ENCODE measurements around the gene C1orf105. TPM values are rescaled to one million over a fixed set of nuclear protein-coding genes. Genes with fewer than 3 reads are reported as not detected.
A peak's percentile ranks its signal among the peaks of the same experiment; 100 is the strongest.
"Not testable (repeated sequence)": the region's sequence is repeated elsewhere in the genome, so short reads cannot be mapped to it uniquely, and the experiment has no call there.

Gene C1orf105
- total RNA-seq, 1 donor from 2014 or later = not detected

DNA sequence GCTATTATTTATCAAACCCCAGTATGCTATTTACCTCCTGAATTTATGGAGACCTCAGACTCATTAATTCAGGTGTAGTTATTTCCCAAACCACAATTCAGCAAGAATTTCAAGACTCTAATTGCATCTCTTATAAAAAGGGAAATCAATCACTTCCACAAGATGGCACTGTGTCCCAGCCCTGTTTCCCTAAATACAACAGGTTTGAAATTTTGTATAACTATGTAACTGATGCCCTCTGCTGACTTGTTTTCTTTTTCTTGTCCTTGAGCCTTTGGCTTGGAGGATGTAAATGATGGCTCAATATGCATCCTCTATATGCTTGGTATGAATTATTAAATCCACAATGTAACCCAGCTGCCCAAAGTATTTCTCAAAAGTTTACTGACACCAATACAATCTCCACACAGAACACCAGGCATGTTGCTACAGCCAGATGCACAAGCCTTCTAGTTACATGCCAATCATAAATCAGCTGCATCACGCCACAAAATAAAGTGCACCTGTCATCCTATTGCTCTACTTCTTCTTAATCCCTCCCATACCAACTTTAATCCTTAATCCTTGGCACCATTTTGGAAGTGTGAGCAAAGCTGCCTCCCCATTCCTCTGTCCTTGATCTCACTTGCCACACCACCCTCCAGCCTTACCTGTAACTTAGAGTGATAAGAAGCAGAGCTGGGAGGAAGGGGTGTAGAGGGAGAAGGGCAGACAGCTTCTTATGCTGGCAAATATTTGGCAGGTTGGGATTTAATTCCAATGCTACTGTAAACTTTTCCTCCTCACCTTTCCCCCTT lies 9.0 kb downstream of the C1orf105 start:
- peak; percentile 83 for DNase-seq

DNA sequence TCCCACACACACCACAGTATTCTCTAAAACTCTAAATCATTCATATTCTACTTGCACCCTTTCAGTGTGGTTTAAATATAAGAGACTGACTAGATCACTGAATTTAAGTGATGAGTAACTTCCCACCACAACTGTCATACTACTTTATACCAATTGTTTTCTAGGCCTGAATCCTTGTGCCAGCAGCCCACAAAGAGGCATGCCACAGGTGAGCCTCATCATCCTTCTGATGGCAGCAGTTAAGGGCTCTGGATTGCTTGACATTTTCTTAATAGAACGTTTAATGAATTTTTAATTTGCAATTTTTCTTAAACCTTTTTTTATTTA lies 9.6 kb downstream of the C1orf105 start:
- DNase-seq = no peak

DNA sequence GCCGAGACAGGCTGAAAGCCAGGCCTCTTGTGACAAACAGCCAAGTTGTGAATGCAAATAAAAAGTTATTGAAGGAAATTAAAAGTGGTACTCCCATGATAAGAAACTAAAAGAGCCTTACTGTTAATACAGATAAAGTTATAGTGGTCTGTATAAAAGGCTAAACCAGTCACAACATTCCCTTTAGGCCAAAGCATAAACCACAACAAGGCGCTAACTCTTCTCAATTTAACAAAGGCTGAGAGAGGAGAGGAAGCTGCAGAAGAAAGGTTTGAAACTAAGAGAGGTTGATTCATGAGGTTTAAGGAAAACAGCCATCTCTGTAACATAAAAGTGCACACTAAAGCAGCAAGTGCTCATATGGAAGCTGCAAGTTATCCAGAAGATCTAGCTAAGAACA lies 10.7 kb downstream of the C1orf105 start:
- DNase-seq = no peak

DNA sequence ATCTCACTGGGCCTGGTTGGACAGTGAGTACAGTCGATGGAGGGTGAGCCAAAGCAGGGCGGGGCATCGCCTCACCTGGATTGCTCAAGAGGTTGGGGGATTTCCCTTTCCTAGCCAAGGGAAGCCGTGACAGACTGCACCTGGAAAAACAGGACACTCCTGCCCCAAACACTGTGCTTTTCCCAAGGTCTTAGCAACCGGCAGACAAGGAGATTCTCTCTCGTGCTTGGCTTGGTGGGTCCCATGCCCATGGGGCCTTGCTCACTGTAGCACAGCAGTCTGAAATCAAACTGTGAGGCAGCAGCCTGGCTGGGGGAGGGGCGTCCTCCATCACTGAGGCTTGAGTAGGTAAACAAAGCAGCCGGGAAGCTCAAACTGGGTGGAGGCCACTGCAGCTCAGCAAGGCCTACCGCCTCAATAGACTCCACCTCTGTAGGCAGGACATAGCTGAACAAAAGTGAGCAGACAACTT lies 11.3 kb downstream of the C1orf105 start:
- DNase-seq = no peak

DNA sequence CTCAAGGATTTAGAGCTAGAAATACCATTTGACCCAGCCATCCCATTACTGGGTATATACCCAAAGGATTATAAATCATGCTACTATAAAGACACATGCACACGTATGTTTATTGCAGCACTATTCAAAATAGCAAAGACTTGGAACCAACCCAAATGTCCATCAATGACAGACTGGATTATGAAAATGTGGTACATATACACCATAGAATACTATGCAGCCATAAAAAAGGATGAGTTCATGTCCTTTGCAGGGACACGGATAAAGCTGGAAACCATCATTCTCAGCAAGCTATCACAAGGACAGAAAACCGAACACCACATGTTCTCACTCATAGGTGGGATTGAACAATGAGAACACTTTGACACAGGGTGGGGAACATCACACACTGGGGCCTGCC lies 16.7 kb downstream of the C1orf105 start:
- DNase-seq = not testable (repeated sequence)

DNA sequence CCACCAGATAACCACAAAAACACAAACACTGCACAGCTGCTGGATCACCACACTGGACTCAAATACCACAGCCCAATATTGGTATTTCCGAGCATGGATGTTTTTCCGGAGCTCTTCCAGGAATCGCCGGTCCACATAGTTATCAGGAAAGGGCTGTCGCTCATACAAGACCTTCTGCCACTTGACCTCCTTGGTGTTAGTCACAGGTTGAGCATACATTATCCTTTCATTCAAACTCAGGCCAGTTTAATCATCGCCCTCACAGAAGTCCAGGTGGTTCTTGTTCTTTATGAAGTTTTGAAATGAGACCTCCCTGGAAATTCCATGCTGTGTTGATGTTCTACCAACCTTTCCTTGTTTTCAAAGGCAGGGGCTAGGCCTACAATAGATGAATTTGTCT lies 21.9 kb downstream of the C1orf105 start:
- DNase-seq = peak; percentile 80

DNA sequence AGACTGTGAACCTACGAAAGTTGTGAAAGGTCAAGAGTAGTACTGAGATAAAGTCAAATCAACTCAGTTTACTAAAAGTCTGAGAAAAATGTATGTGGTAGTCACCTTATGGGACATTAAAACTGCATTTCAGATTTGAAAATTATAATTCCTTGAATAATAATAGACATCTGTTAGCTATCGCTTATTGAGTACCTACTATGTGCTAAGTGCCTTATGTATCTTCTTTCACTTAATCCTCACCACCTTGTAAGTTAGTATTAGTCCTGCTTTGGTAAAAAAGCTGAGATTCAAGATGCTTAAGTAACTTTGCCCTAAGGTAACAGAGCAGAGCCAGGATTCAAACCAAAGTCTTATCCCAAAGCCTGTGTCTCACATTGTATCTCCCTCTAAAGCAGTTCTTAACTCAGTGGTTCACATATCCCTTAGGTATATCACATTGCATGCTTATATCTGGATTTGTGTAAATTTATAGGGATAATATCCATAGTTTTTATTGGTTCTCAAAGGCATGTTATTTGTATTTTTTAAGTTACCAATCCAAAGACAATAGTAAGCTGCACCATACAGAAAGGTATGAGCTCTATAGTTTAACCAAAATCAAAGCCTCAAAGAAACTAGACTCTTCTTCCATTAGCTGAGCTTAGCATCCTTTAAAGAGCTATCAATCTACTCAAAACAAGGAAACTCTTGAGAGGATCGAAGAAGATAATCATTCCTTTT lies 22.5 kb downstream of the C1orf105 start:
- DNase-seq = no peak

DNA sequence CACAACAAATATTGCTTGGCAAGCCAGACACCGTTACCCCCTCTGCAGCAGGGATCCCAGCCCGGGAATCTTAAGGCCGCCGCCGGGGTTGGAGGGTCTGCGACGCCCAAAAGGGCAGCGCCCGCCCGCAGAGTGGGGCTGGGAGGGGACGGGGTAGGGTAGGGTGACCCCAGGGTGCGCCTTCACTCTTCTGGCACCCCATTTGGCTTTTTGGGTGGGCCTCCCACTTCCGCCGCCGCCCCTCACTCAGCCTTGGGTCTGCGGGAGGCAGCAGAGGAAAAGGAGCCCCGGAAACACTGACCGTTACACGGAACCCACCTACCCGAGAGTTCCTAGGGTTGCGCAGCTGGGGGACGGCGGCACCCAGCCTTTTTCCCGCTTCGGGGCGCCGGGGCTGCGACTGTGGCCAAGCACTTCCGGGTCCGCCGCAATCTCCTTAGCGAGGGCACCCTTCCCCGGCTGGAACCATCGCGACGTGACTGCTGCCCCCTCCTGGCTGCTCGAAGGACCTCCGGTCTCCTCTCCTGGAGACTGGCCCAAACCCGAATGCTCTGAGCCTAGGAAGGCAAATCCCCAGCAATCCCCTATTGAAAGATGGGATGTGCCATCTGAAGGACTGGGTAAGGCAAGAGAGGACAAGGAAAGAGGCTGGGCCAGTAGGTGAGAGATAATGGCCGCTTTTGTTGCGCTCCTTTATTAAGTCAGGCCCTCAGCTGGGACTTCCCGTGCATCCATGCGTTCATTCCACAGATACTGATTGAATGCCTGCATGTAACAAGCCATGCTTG lies 23.4 kb downstream of the C1orf105 start, which contains the start of gene PIGC:
Gene PIGC (minus strand): TSS at position 404 of the 788 bp plus-strand sequence. CDS start 1,447 bp downstream, outside the sequence.
- DNase-seq = peak; percentile 92

DNA sequence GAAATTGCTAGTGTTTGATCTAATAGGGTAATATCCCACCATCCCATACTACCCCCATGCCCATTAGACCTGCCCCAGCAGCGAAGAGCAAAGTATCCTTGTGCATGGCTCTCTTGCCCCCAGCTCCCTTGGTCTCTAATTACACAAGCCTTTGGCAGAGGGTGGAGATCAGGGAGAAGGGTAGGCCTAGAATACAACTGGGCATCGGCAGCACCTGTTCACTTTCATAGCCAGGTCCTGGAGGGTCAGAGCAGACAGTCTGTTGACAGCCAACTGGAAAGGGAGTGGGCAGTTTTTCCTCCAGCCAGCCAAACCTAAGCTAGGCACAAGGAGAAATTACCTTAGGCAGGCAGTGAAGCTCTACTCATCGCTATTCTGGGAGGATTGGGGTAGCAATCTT lies 26.1 kb downstream of the C1orf105 start:
- no peak for DNase-seq

DNA sequence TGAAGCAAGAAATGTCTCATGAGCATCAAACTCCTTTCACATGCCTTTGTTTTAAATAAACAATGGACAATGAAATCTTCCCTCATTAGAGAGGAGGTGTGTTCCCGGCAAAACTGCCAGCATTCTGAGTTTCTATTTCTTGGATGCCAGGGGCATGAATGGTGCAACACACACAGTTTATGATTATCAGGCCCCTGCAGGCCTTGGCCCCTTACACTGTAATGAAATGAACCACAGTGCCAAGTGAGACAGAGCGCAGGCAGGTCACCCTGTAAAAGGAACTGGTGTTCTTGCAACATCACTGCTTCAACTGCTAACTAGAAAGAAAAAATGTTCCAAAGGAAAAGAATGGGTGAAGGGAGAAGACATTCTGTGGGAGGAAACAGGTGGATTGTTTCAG lies 27.2 kb downstream of the C1orf105 start:
- no peak for DNase-seq

DNA sequence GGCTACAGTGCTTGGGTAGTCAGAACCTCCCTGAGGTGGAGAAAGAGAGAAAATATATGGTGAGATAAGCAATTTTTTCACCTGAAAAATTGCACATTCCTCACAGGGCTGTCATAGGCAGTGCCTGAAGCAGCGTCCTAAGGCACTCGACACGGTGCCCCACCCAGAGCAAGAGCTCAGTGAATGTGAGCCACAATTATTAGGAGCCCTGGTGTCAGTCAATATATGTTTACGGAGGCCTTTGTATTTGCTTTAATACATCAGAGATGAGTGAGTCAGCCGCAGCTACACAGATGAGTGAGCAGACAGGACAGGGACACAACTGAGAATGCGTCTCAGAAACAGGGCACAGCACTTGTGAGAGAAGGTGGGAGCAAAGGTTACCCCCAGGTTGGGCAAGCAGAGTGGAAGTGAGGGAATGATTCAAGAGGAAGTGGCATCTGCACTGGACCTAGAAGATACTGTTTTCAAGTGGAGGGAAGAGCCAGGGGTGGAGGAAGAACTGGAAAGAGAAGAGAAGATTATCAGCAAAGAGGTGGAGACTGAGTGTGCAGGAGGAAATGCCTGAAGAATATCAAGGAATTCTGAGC lies 28.6 kb downstream of the C1orf105 start:
- no peak for DNase-seq

DNA sequence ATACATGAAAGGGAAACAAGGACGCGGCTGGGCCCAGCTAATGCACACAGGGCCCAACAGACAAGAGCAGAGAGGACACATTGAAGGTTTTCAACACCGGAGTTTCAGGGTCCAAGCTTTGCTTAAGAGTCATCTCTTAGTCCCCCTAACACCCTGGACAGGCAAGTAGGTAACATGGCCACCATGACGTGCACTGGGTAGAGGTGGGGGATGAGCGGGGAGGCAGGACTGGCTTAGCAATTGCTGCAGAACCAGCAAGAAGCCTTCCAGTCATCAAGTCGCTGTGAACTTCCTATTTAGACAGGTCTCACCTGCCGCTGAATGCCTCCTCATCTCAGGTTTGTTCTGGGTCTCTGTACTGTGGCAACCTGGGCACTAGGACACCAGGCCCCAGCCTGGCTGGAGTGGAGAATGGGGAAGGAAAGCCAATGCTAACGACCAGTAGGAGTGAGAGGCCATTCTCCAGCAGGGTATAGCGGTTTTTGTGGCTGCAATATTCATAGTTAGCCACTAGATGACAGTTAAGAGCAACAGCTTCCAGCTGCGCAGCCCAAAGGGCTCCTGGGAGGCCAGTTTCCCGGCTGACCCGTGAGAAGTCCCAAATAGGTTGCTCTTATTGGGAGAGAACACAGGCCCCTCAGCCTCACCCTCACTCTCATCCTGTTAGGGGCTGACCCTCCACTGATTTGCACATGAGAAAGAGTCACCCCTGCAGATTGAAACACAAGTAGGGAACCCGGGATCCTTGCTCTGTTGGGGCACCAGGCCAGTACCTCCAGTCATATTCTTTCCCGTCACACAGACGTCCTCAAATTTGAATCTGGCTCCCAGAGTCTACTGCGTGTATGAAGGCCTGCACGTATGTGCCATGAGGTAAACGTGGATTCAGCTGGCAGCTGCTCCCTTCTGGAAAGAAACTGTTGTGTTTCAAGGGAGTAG lies 29.4 kb downstream of the C1orf105 start:
- DNase-seq = peak; percentile 76

DNA sequence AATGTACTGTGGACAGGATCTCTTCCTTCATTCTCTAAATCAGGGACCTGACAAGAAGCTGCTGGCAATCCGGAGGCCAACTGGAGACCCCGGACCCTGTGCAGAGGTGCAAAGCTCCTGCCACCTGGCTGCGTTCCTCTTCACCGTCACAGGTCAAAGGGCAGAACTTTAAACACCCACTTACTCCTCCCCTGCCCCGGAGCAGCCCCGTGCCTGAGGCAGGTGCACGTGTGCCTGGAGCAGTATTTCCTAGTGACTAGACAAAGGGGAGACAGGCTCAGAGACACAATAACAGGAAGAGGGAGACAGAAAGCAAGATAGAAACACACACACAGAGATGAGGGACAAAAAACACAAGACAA lies 30.0 kb downstream of the C1orf105 start:
- no peak for DNase-seq

DNA sequence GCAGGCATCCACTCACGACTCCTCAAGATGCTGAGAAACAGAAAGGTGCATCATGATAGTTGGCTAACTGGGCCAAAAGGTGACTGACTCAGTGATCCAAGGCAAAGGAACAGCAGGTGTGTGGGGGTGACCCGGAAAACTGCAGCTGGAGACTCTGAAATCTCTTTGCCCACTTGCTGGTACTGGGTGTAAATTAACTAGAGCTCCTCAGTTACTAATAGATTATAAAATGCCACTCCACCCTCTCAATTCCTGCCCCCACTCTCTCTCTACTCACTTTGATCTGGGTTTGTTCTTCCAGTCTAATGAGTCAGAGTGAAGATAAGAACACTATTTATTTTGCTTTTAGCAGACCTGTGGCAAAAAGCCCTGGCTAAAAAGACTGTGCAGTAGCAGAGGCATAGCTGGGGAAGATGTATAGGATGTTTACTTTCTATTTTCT lies 30.5 kb downstream of the C1orf105 start:
- DNase-seq = no peak

DNA sequence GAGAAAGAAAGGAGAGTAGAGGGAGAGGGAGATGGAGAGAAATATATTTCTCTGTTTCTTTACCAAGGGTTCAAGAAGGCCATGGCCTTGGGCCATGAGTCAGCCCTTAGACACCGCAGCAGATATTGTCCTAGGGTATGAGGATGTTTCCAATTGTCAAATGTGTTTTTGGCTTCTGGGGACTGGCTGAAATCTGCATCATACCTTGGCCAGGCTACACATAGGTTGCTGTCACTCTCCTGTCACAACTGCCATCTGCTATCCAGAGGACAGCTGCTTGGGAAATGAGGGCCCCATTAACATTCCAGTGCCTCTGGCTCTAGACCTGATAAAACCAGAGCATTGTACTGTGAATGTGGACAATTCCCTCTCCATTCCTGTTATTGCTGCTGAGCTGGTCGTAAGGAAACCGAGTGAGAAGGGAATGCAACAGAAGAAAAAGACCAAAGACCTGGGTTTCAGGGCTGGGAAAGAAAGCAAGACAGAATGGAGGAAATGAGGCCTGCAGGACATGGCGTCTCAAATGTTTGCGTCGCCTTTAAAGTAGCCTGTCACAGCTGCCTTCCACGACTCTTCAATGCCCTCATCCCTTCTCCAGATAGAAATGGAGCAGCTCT lies 32.2 kb downstream of the C1orf105 start:
- no peak for DNase-seq

DNA sequence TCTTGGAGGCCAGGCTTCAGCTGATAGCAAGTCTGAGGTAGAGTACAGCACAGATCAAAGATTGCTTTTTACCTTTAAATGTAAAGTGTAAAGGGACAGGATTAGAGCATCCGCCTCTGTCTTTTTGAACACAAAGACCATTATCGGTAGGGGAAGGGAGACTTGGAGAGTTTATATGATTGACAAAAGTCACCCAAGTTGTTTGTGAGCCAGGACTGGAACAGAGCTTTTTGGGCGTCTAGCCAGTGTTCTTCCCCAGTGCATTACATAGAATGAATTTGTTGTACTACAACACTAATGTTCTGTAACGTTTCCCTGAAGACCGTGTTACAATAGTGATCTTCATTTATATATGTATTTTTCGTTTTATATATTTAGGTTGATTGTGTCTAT lies 32.7 kb downstream of the C1orf105 start:
- no peak for DNase-seq

DNA sequence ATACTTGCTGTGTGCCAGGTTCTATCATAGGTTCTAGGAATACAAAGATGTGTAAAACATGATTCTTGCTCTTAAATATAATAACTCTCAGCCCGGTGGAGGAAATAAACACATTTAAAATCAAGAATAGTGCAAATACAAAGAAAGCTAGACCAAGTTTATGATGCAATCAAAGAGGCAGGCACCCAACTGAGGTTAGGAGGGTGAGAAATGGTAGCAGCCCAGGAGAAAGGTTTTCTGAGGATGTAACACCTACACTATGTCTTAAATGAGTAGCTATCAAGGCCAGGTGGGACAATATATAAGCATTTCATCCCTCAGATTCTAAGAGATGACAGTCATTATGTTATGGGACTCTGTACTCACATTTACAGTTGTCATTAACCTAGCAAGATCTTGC lies 33.1 kb downstream of the C1orf105 start:
- DNase-seq = no peak

DNA sequence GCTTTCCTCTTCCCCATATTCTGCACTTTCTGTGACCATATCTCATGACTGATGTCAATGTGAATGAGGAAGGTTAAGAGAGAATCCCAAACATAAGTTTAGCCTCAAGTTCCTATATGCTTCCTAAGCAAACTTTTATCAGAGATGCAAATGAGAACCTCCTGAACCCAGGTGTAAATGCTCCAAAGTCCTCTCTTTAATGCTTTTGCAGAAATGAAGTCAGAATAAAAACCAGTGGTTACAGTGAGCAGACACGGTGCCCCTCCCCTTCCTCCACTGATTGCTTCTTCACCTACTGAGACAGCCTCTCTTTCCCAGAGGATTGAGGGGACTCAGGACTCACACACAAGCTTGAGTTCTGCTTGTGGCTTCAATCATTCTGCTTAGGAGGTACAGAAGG lies 35.0 kb downstream of the C1orf105 start:
- DNase-seq = no peak

DNA sequence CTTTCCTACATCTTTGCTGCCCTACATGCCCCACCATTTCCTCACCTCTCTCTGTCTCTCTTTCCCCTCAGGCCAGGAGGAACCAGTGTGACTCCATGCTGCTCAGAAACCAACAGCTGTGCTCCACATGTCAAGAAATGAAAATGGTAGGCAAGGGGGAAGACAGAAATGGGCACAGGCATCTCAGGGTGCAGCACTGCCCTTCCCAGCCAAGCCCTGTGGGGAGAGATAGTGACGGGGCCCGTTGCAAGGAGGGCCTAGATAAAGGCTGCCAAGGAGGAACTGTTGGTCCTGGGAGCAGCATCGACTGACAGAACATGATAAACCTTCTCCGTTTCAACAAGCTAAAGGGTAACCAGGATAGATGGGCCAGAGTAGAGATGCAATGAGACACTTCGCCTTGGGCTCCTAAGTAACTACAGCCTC lies 35.9 kb downstream of the C1orf105 start:
- DNase-seq = no peak

DNA sequence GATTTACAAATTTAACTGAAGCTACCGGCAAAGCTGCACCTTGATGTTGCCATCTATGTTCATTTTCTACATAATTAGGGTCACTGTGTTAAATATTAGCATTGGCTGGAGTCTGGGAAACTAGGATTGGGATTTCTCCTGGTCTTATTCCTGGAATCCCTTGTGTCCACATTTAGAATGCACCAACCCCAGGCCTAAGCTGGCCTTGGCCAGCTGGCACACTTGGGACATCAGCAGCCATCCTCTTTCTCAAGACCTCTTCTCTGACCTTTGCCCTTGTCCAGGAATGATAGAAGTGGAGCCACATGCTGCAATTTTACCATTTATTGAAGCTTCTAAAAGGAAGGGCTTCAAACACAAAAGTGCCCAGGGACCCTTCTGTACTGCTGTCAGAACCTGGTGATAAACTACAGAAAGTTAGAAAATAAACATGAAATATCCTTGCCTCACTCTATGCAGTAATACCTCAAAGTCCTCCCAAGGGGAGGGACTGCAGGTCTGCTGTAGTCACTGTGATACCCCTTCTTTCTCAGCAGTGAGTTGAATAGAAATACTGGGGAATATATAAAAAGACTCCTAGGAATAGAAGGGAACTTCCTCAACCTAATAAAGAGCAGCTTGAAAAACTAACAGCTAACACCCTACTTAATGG lies 37.1 kb downstream of the C1orf105 start:
- DNase-seq = no peak

DNA sequence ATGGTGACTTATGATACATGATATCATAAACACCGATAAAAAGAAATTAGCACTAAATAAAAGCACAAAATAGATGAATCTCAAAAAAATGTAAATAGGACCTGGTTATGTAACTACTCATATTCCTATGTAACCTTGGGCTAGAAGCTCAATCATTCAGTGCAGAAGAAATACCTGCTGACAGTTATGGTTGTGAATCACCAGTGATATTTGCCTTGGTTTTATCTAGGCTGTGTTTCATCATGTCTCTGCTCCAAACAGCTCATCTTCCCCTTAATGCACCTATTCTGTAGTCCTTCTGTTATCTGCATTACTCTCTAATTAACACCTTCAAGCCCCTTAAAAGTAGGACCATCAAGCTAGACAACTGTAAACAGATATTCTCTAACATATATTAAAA lies 39.7 kb downstream of the C1orf105 start:
- no peak for DNase-seq
